SK-MEL-5 (cell line): ENCODE results near the gene TNPO3. TPM values are rescaled to one million over a fixed set of nuclear protein-coding genes. Genes with fewer than 3 reads are reported as not detected.
A peak's percentile ranks its signal among the peaks of the same experiment; 100 is the strongest.
"Not testable (repeated sequence)": the region's sequence is repeated elsewhere in the genome, so short reads cannot be mapped to it uniquely, and the experiment has no call there.

Experiments used
- DNase-seq: peaks from one replicate; pipeline ENCODE4 v3.0.0-alpha.2; 2016; ENCODE audit warnings: low read depth, low spot score
- in situ Hi-C: cut with HindIII; loops from 2 replicates; pipeline ENCODE4 v1.10.0; 2016; ENCODE audit warnings: low sequenced_read_pairs, high pct_unique_total_duplicates, low pct_unique_long_range_greater_than_20kb
- total RNA-seq: library from RNA; depleted of rRNA; stranded (reverse); fragments of >200 nt; shearing (Covaris generic); gene quantifications from 2 replicates; pipeline ENCODE4 v1.2.3, GENCODE V29; 2014

Gene TNPO3
- total RNA-seq, 1 experiment from 2014 or later = 77.4 TPM

- in situ Hi-C loops = no loop called here
- DNase-seq = no peak
These were observed 105.7 kb downstream of the TNPO3 start for GRCh38 chr7:128948976-128949760.

GRCh38 chr7:128948312-128948973, 106.5 kb downstream of the TNPO3 start:
- no peak for DNase-seq
- in situ Hi-C loops = no loop called here

GRCh38 chr7:128947854-128948253, 107.1 kb downstream of the TNPO3 start:
- in situ Hi-C loops = no loop called here
- no peak for DNase-seq

- in situ Hi-C loops = no loop called here
- DNase-seq = peak; percentile 41
These were observed 107.7 kb downstream of the TNPO3 start for GRCh38 chr7:128946936-128947830.

- DNase-seq = no peak
- in situ Hi-C loops = no loop called here
These were observed 109.1 kb downstream of the TNPO3 start for GRCh38 chr7:128945668-128946366.

- in situ Hi-C loops = no loop called here
- no peak for DNase-seq
These were observed 110.2 kb downstream of the TNPO3 start for GRCh38 chr7:128944487-128945236.

- DNase-seq, in situ Hi-C loops: not testable (repeated sequence)
These were observed 111.7 kb downstream of the TNPO3 start for GRCh38 chr7:128943251-128943650.

- no peak for DNase-seq
- in situ Hi-C loops = no loop called here
These were observed 112.9 kb downstream of the TNPO3 start for GRCh38 chr7:128941946-128942526.

GRCh38 chr7:128941323-128941890, 113.5 kb downstream of the TNPO3 start:
- DNase-seq = no peak
- in situ Hi-C loops = no loop called here

- DNase-seq = no peak
These were observed 114.2 kb downstream of the TNPO3 start for GRCh38 chr7:128940494-128941322.

GRCh38 chr7:128939861-128940410, 115.0 kb downstream of the TNPO3 start:
- DNase-seq = no peak
- in situ Hi-C loops = no loop called here

More at GRCh38 chr7:128940494-128941322, 114.2 kb downstream of the TNPO3 start:
- in situ Hi-C loops = no loop called here

GRCh38 chr7:128939075-128939860, 115.6 kb downstream of the TNPO3 start:
- DNase-seq = no peak
- in situ Hi-C loops = no loop called here

- DNase-seq = no peak
These were observed 116.3 kb downstream of the TNPO3 start for GRCh38 chr7:128938544-128939074.

More at GRCh38 chr7:128938544-128939074, 116.3 kb downstream of the TNPO3 start:
- in situ Hi-C loops = no loop called here
